Iris pigment epithelial cell (primary cell): ENCODE measurements around the gene POLR2B.
"Not testable (repeated sequence)": the region's sequence is repeated elsewhere in the genome, so short reads cannot be mapped to it uniquely, and the experiment has no call there.

Source experiments
- DNase-seq: peaks from one replicate; pipeline ENCODE4 v3.0.0-alpha.2; 2011; ENCODE audit warnings: low read depth

Gene POLR2B

GRCh38 chr4:56978750-56979303, at the start of gene POLR2B:
TSS of gene POLR2B (plus strand) at chr4:56978896. CDS start at chr4:56978986, 90 bp downstream.
- DNase-seq: peak; percentile 93

- DNase-seq: no peak
Observed at GRCh38 chr4:56930638-56931037, 48.1 kb upstream of the POLR2B start.

GRCh38 chr4:56931924-56932323, 46.8 kb upstream of the POLR2B start:
- no peak for DNase-seq

- DNase-seq: peak; percentile 91
Observed at GRCh38 chr4:56937262-56937661, 41.4 kb upstream of the POLR2B start.

GRCh38 chr4:56939826-56940225, 38.9 kb upstream of the POLR2B start:
- not testable (repeated sequence) for DNase-seq

GRCh38 chr4:56940403-56940802, 38.3 kb upstream of the POLR2B start:
- no peak for DNase-seq

- no peak for DNase-seq
Observed at GRCh38 chr4:56940971-56941370, 37.7 kb upstream of the POLR2B start.

- DNase-seq: no peak
Observed at GRCh38 chr4:56941403-56941802, 37.3 kb upstream of the POLR2B start.

GRCh38 chr4:56953680-56954520, 24.8 kb upstream of the POLR2B start:
- no peak for DNase-seq

- peak; percentile 99 for DNase-seq
Observed at GRCh38 chr4:56958111-56958517, 20.6 kb upstream of the POLR2B start.

- no peak for DNase-seq
Observed at GRCh38 chr4:56959100-56959499, 19.6 kb upstream of the POLR2B start.

- no peak for DNase-seq
Observed at GRCh38 chr4:56961107-56961500, 17.6 kb upstream of the POLR2B start.

- DNase-seq: no peak
Observed at GRCh38 chr4:56971383-56971782, 7.3 kb upstream of the POLR2B start.

GRCh38 chr4:56972389-56972788, 6.3 kb upstream of the POLR2B start:
- DNase-seq: no peak

- DNase-seq: no peak
Observed at GRCh38 chr4:56972809-56973208, 5.9 kb upstream of the POLR2B start.

GRCh38 chr4:56973336-56973735, 5.4 kb upstream of the POLR2B start:
- DNase-seq: no peak

- peak; percentile 15 for DNase-seq
Observed at GRCh38 chr4:56976283-56976836, 2.3 kb upstream of the POLR2B start.

GRCh38 chr4:56976837-56977320, 1.8 kb upstream of the POLR2B start:
- peak; percentile 16 for DNase-seq

- peak; percentile 99 for DNase-seq
Observed at GRCh38 chr4:56977321-56978012, 1.2 kb upstream of the POLR2B start, which contains the start of gene NOA1. TSS of gene NOA1 (minus strand) at chr4:56977606. CDS start at chr4:56977585, 21 bp downstream.

GRCh38 chr4:56979421-56980072, 851 bp downstream of the POLR2B start:
- DNase-seq: peak; percentile 52

- peak; percentile 78 for DNase-seq
Observed at GRCh38 chr4:56981795-56982201, 3.1 kb downstream of the POLR2B start.

- no peak for DNase-seq
Observed at GRCh38 chr4:56986192-56986591, 7.5 kb downstream of the POLR2B start.
